ENCODE results near the gene TTBK2.

Gene TTBK2

DNA sequence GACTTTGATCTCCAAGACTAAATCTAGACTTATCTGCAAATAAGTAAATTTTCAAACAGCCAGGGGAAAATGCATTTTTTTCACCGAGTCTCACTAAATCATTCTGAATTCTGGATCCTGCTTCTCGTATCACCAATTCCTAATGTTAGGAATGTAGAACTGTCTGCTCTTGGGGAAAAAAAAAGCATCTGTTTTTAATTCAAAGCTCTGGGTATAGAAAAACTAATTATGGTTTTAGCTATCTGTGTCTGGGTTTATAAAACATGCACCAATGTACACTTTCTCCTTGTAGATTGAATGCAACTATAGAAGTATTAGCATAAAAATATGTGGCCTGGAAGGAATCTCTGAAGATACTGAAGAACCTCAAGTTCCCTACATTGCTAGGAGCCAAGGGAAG lies 178.9 kb downstream of the TTBK2 start:
- H2BK120ac ChIP-seq (ENCODE audit: insufficient read depth, low read length, poor library complexity), result no peak overlapping the region

DNA sequence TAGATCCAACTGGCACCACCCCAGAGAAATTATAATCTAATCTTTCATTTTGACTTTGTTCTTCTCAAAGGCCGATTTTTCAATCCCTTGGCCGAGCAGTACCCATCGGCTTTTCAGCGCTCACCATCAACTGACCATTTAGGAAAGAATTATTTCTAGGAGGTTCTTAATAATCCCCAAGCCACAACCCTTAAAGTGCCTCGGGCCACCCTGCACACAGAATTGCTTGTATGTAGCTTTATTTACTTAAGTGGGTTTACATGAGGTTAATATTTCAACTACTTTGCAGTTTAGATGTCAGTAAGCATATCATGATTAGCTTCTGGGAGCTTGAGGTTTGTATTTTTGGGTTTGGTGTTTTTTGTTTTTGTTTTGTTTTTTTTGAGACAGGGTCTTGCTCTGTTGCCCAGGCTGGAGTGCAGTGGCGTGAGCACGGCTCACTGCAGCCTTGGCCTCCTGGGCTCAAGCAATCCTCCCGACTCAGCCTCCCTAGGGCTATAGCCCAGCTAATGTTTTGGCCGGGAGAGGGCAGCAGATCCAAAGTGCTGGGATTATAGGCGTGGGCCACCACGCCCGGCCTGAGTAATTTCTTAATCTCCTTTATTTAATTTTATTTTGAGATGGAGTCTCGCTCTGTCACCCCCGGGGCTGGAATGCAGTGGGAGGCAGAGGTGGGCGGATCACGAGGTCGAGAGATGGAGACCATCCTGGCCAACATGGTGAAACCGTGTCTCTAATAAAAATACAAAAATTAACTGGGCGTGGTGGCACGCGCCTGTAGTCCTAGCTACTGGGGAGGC lies 182.8 kb downstream of the TTBK2 start:
- WGBS (ENCODE audit: extremely low coverage, insufficient coverage, insufficient read length), result no CpG with 5 or more reads among the region's 21 CpGs

More for the DNA sequence above, 178.9 kb downstream of the TTBK2 start:
- peaks cover 2 to 3% of the 10 kb centered on the region in 2 experiments for H3K4me1 ChIP-seq (ENCODE audit: control insufficient read depth in 1 of 2, insufficient read depth in 2 of 2, low read length in 2 of 2)
- H4K8ac ChIP-seq (ENCODE audit: low read depth, low read length), result no peak overlapping the region
- no peak for DNase-seq
- WGBS (ENCODE audit: extremely low coverage, insufficient coverage, insufficient read length), result no CpG with 5 or more reads among the region's 2 CpGs
- no peaks in the 10 kb centered on the region for H3K9me3 ChIP-seq (ENCODE audit: insufficient read depth, low read depth, low read length)
- H2AK5ac ChIP-seq (ENCODE audit: low read length), result no peak overlapping the region
- no peak overlapping the region for H3K18ac ChIP-seq (ENCODE audit: low read length)
- no peak overlapping the region for H3K4me2 ChIP-seq (ENCODE audit: low read length)
- H3K79me1 ChIP-seq (ENCODE audit: low read length), result peaks cover 5% of the 10 kb centered on the region
- H2BK12ac ChIP-seq (ENCODE audit: low read length), result no peak overlapping the region
- H4K91ac ChIP-seq (ENCODE audit: low read depth, low read length), result no peak overlapping the region
- H4K12ac ChIP-seq (ENCODE audit: low read depth, low read length), result no peak overlapping the region
- no peak overlapping the region for H3K4ac ChIP-seq (ENCODE audit: low read depth, low read length)
- no peak overlapping the region for H3K23ac ChIP-seq (ENCODE audit: low read length)
- no peak overlapping the region for H2AFZ ChIP-seq (ENCODE audit: insufficient read depth, low read length, poor library complexity)
- H2BK5ac ChIP-seq (ENCODE audit: low read depth, low read length, poor library complexity), result no peak overlapping the region
- no peak overlapping the region for H3K27ac ChIP-seq (ENCODE audit: low read depth, low read length)
- H3K27me3 ChIP-seq (ENCODE audit: insufficient read depth, low read length), result no peaks in the 10 kb centered on the region
- H3K9ac ChIP-seq (ENCODE audit: low read length), result no peak overlapping the region
- no peak overlapping the region for H3K4me3 ChIP-seq (ENCODE audit: low read depth, low read length)
- peaks cover 0 to 2% of the 10 kb centered on the region in 2 experiments for H3K36me3 ChIP-seq (ENCODE audit: control insufficient read depth in 1 of 2, insufficient read depth in 2 of 2, low read length in 2 of 2)
- no peak overlapping the region for H3K14ac ChIP-seq (ENCODE audit: low read length)
- peaks cover 3% of the 10 kb centered on the region for H3K79me2 ChIP-seq (ENCODE audit: control insufficient read depth, insufficient read depth, low read length, poor library complexity)

DNA sequence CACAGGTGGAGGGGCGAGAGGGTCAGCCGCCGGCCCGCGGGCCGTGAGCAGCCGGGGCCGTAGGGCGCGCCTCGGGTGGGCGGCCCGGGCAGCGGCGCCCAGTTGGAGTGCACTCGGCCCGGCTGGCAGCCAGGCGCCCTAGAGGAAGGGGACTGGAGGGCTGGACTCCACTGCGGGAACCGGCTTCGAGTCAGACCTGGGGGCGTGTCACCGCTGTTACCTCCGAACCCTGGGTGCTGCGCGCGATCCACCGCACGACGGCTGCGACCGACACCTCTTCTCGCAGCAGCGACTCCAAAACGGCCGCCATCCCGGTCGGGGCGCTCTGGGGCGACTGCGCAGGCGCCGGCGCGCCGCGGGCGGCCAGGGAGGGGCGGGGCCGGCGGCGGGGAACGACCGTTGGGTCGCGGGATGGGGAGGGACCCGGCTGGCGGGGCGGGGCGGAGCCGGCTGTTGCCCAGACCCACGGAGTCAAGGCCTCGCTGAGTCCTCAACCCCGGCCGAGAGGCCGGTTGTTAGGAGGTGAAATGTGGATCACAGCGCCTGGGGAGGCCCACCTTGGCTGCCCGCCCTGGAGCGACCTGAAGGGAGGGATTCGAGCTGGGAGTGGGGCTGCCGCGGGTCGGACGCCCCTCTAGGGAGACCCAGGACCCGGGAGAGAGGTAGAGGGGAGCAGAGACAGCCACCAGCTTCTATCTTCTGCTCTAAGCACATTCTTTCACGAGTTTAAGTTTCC lies 183.6 kb downstream of the TTBK2 start, which contains the start of gene CDAN1:
TSS of gene CDAN1 (minus strand) at position 336 of the 736 bp plus-strand sequence. CDS start at position 310, 26 bp downstream.
- Histone ChIP-seq H2BK12ac (ENCODE audit: low read length) (peak within 1 kb of the TSS; percentile 43), H3K9ac (ENCODE audit: low read length) (peak within 1 kb of the TSS; percentile 85), H4K8ac (ENCODE audit: low read depth, low read length) (peak within 1 kb of the TSS; percentile 99), H3K23ac (ENCODE audit: low read length) (no peak within 1 kb of the TSS), H3K27ac (ENCODE audit: low read depth, low read length) (peak within 1 kb of the TSS; percentile 57), H3K27me3 (ENCODE audit: insufficient read depth, low read length) (no peaks in the 10 kb centered on the region), H2BK120ac (ENCODE audit: insufficient read depth, low read length, poor library complexity) (peak within 1 kb of the TSS; percentile 92), H3K4ac (ENCODE audit: low read depth, low read length) (peak within 1 kb of the TSS; percentile 87), H3K18ac (ENCODE audit: low read length) (peak within 1 kb of the TSS; percentile 98), H4K12ac (ENCODE audit: low read depth, low read length) (peak within 1 kb of the TSS; percentile 99), H3K79me1 (ENCODE audit: low read length) (peaks cover 7% of the 10 kb centered on the region), H3K9me3 (ENCODE audit: insufficient read depth, low read depth, low read length) (no peaks in the 10 kb centered on the region), H2AFZ (ENCODE audit: insufficient read depth, low read length, poor library complexity) (peak within 1 kb of the TSS; percentile 99), H4K91ac (ENCODE audit: low read depth, low read length) (peak within 1 kb of the TSS; percentile 79), H2BK5ac (ENCODE audit: low read depth, low read length, poor library complexity) (peak within 1 kb of the TSS; percentile 87), H3K14ac (ENCODE audit: low read length) (peak within 1 kb of the TSS; percentile 93), H3K79me2 (ENCODE audit: control insufficient read depth, insufficient read depth, low read length, poor library complexity) (peaks cover 5% of the 10 kb centered on the region), H3K4me3 (ENCODE audit: low read depth, low read length) (peak within 1 kb of the TSS; percentile 96), H2AK5ac (ENCODE audit: low read length) (no peak within 1 kb of the TSS), H3K4me1 (ENCODE audit: control insufficient read depth in 1 of 2, insufficient read depth in 2 of 2, low read length in 2 of 2) (peaks cover 4 to 6% of the 10 kb centered on the region in 2 experiments), H3K36me3 (ENCODE audit: control insufficient read depth in 1 of 2, insufficient read depth in 2 of 2, low read length in 2 of 2) (peaks cover 29 to 32% of the 10 kb centered on the region in 2 experiments), H3K4me2 (ENCODE audit: low read length) (peak within 1 kb of the TSS; percentile 91)
- peak; percentile 85 to 92 for DNase-seq
- no CpG with 5 or more reads among the region's 76 CpGs for WGBS (ENCODE audit: extremely low coverage, insufficient coverage, insufficient read length)

More for the DNA sequence above, 182.8 kb downstream of the TTBK2 start:
- H2AK5ac ChIP-seq (ENCODE audit: low read length), result no peak overlapping the region
- H3K4me2 ChIP-seq (ENCODE audit: low read length), result peak overlapping the region; percentile 66
- no peak overlapping the region for H3K23ac ChIP-seq (ENCODE audit: low read length)
- H2AFZ ChIP-seq (ENCODE audit: insufficient read depth, low read length, poor library complexity), result no peak overlapping the region
- no peak overlapping the region for H3K18ac ChIP-seq (ENCODE audit: low read length)
- no peak overlapping the region for H3K9ac ChIP-seq (ENCODE audit: low read length)
- H3K9me3 ChIP-seq (ENCODE audit: insufficient read depth, low read depth, low read length), result no peaks in the 10 kb centered on the region
- peaks cover 5% of the 10 kb centered on the region for H3K79me2 ChIP-seq (ENCODE audit: control insufficient read depth, insufficient read depth, low read length, poor library complexity)
- H2BK120ac ChIP-seq (ENCODE audit: insufficient read depth, low read length, poor library complexity), result peak overlapping the region; percentile 87
- H3K27me3 ChIP-seq (ENCODE audit: insufficient read depth, low read length), result no peaks in the 10 kb centered on the region
- no peak overlapping the region for H3K14ac ChIP-seq (ENCODE audit: low read length)
- peak overlapping the region; percentile 57 for H3K27ac ChIP-seq (ENCODE audit: low read depth, low read length)
- H3K79me1 ChIP-seq (ENCODE audit: low read length), result peaks cover 7% of the 10 kb centered on the region
- no peak overlapping the region for H4K12ac ChIP-seq (ENCODE audit: low read depth, low read length)
- no peak overlapping the region for H2BK12ac ChIP-seq (ENCODE audit: low read length)
- no peak overlapping the region for H3K4ac ChIP-seq (ENCODE audit: low read depth, low read length)
- H2BK5ac ChIP-seq (ENCODE audit: low read depth, low read length, poor library complexity), result no peak overlapping the region
- peak; percentile 49 to 86 for DNase-seq
- H3K4me3 ChIP-seq (ENCODE audit: low read depth, low read length), result no peak overlapping the region
- peaks cover 23 to 24% of the 10 kb centered on the region in 2 experiments for H3K36me3 ChIP-seq (ENCODE audit: control insufficient read depth in 1 of 2, insufficient read depth in 2 of 2, low read length in 2 of 2)
- peak overlapping the region; percentile 79 for H4K91ac ChIP-seq (ENCODE audit: low read depth, low read length)
- peak overlapping the region; percentile 99 for H4K8ac ChIP-seq (ENCODE audit: low read depth, low read length)
- peaks cover 4 to 6% of the 10 kb centered on the region in 2 experiments for H3K4me1 ChIP-seq (ENCODE audit: control insufficient read depth in 1 of 2, insufficient read depth in 2 of 2, low read length in 2 of 2)

DNA sequence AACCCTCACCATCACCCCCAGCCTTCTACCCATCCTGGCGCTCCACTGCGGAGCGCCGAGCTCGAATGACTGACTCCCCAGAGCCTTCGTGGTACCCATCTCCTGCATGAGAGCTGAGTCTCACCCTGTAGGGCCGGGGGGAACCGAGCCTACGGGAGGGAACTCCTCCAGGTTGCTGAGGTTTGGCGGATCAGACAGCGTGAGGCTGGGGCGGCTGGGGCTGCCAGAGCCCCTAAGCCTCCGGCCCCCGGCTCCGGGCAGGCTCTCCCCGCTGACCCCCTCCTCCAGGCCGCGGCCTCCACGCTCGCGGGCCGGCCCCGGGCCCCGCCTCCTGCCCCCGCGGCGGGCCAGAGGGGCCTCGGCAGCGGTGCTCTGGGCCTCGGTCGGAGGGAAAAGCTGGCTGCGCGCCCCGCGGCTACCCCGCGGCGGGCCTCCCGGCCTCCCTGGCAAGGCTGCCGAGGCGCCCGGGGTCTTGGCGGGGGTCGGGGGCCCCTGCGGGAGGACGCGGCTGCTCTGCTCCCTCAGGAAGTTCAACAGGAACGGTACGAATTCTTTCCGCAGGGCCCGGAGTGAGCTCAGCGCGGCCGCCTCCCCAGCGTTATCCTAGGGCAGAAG lies 184.3 kb downstream of the TTBK2 start:
- peak overlapping the region; percentile 91 for H4K12ac ChIP-seq (ENCODE audit: low read depth, low read length)
- no peak overlapping the region for H2AK5ac ChIP-seq (ENCODE audit: low read length)
- peak overlapping the region; percentile 99 for H2AFZ ChIP-seq (ENCODE audit: insufficient read depth, low read length, poor library complexity)
- H3K9ac ChIP-seq (ENCODE audit: low read length), result peak overlapping the region; percentile 85
- peak overlapping the region; percentile 91 for H3K4me2 ChIP-seq (ENCODE audit: low read length)
- peak overlapping the region; percentile 11 for H2BK12ac ChIP-seq (ENCODE audit: low read length)
- no peaks in the 10 kb centered on the region for H3K27me3 ChIP-seq (ENCODE audit: insufficient read depth, low read length)
- H3K4ac ChIP-seq (ENCODE audit: low read depth, low read length), result peak overlapping the region; percentile 87
- peak overlapping the region; percentile 78 for H3K14ac ChIP-seq (ENCODE audit: low read length)
- peak overlapping the region; percentile 98 for H3K18ac ChIP-seq (ENCODE audit: low read length)
- H3K36me3 ChIP-seq (ENCODE audit: control insufficient read depth in 1 of 2, insufficient read depth in 2 of 2, low read length in 2 of 2), result peaks cover 35 to 38% of the 10 kb centered on the region in 2 experiments
- DNase-seq, result peak in 1 of 2 donors; percentile 21
- H3K27ac ChIP-seq (ENCODE audit: low read depth, low read length), result peak overlapping the region; percentile 37
- H4K91ac ChIP-seq (ENCODE audit: low read depth, low read length), result peak overlapping the region; percentile 65
- peaks cover 7% of the 10 kb centered on the region for H3K79me1 ChIP-seq (ENCODE audit: low read length)
- no CpG with 5 or more reads among the region's 55 CpGs for WGBS (ENCODE audit: extremely low coverage, insufficient coverage, insufficient read length)
- H3K9me3 ChIP-seq (ENCODE audit: insufficient read depth, low read depth, low read length), result no peaks in the 10 kb centered on the region
- H2BK120ac ChIP-seq (ENCODE audit: insufficient read depth, low read length, poor library complexity), result peak overlapping the region; percentile 92
- H4K8ac ChIP-seq (ENCODE audit: low read depth, low read length), result peak overlapping the region; percentile 99
- H3K79me2 ChIP-seq (ENCODE audit: control insufficient read depth, insufficient read depth, low read length, poor library complexity), result peaks cover 5% of the 10 kb centered on the region
- H3K4me3 ChIP-seq (ENCODE audit: low read depth, low read length), result peak overlapping the region; percentile 96
- H3K23ac ChIP-seq (ENCODE audit: low read length), result no peak overlapping the region
- peaks cover 4 to 6% of the 10 kb centered on the region in 2 experiments for H3K4me1 ChIP-seq (ENCODE audit: control insufficient read depth in 1 of 2, insufficient read depth in 2 of 2, low read length in 2 of 2)
- peak overlapping the region; percentile 59 for H2BK5ac ChIP-seq (ENCODE audit: low read depth, low read length, poor library complexity)
